ENCODE data around the gene CNPY1. TPM values are rescaled to one million over a fixed set of nuclear protein-coding genes. Genes with fewer than 3 reads are reported as not detected.
A peak's percentile ranks its signal among the peaks of the same experiment; 100 is the strongest.

CNPY1 gene
- total and polyA plus RNA-seq, 8 donors: 0.18 TPM; not detected in 7

GRCh38 chr7:155531681-155532080 is 14.7 kb downstream of the CNPY1 start:
- peaks cover 0 to 5% (median 0%) of the 10 kb centered on the region in 4 donors for H3K9me3 ChIP-seq
- peaks cover 8 to 14% (median 14%) of the 10 kb centered on the region in 4 donors for H3K4me1 ChIP-seq
- H3K27me3 ChIP-seq: peaks cover 30 to 96% (median 63%) of the 10 kb centered on the region in 3 donors
- intact Hi-C loops (cut with DNase I; ENCODE audit: low total_unique reads): no loop called here
- H3K27ac ChIP-seq: no peak overlapping the region
- no peak overlapping the region for H3K4me3 ChIP-seq
- no peaks in the 10 kb centered on the region for H3K36me3 ChIP-seq
- TF ChIP-seq, protein P1, sequence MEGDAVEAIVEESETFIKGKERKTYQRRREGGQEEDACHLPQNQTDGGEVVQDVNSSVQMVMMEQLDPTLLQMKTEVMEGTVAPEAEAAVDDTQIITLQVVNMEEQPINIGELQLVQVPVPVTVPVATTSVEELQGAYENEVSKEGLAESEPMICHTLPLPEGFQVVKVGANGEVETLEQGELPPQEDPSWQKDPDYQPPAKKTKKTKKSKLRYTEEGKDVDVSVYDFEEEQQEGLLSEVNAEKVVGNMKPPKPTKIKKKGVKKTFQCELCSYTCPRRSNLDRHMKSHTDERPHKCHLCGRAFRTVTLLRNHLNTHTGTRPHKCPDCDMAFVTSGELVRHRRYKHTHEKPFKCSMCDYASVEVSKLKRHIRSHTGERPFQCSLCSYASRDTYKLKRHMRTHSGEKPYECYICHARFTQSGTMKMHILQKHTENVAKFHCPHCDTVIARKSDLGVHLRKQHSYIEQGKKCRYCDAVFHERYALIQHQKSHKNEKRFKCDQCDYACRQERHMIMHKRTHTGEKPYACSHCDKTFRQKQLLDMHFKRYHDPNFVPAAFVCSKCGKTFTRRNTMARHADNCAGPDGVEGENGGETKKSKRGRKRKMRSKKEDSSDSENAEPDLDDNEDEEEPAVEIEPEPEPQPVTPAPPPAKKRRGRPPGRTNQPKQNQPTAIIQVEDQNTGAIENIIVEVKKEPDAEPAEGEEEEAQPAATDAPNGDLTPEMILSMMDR (IDR thresholded peaks at IDR 0.05): no peak
- TF ChIP-seq POLR2A (IDR thresholded peaks at IDR 0.05) (no peak), EP300 (IDR thresholded peaks at IDR 0.05) (no peak), POLR2AphosphoS5 (IDR thresholded peaks at IDR 0.05) (no peak)
- 14 to 22% (median 17%) methylated on average over 8 to 9 of the region's 9 CpGs for WGBS, 5 donors
- peak in 1 of 2 donors; percentile 17 for DNase-seq

GRCh38 chr7:155530601-155531000 is 15.8 kb downstream of the CNPY1 start:
- H3K36me3 ChIP-seq: no peaks in the 10 kb centered on the region
- no peak overlapping the region for H3K27ac ChIP-seq
- 69 to 80% (median 78%) methylated on average over 6 of the region's 6 CpGs for WGBS, 5 donors
- peaks cover 8 to 14% (median 14%) of the 10 kb centered on the region in 4 donors for H3K4me1 ChIP-seq
- no peak for TF ChIP-seq POLR2AphosphoS5 (IDR thresholded peaks at IDR 0.05)
- no peak for TF ChIP-seq EP300 (IDR thresholded peaks at IDR 0.05)
- no peak for TF ChIP-seq POLR2A (IDR thresholded peaks at IDR 0.05)
- TF ChIP-seq, protein P1 (IDR thresholded peaks at IDR 0.05): no peak
- H3K27me3 ChIP-seq: peaks cover 30 to 96% (median 59%) of the 10 kb centered on the region in 3 donors
- intact Hi-C loops (cut with DNase I; ENCODE audit: low total_unique reads): no loop called here
- no peak for DNase-seq
- no peak overlapping the region for H3K4me3 ChIP-seq
- no peaks in the 10 kb centered on the region for H3K9me3 ChIP-seq

DNA sequence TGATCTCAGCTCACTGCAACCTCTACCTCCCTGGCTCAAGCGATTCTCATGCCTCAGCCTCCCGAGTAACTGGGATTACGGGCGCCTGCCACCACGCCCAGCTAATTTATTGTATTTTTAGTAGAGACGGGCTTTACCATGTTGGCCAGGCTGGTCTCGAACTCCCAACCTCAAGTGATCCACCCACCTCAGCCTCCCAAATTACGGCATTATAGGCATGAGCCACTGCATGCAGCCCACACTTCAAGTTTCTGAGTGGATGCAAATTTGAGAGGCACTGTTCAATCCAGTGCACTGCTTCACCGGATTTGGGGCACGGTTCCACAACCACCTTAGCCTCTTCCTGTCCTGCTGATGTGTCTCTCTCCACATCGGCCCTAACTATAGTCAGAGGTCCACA is 16.5 kb downstream of the CNPY1 start:
- Histone ChIP-seq H3K4me3 (no peak overlapping the region), H3K9me3 (no peaks in the 10 kb centered on the region), H3K27ac (no peak overlapping the region), H3K4me1 (peaks cover 8 to 14% (median 14%) of the 10 kb centered on the region in 4 donors), H3K27me3 (peaks cover 30 to 96% (median 51%) of the 10 kb centered on the region in 3 donors), H3K36me3 (no peaks in the 10 kb centered on the region)
- no peak for DNase-seq
- TF ChIP-seq, protein P1 (IDR thresholded peaks at IDR 0.05): no peak
- no peak for TF ChIP-seq EP300 (IDR thresholded peaks at IDR 0.05)
- TF ChIP-seq POLR2AphosphoS5 (IDR thresholded peaks at IDR 0.05): no peak
- TF ChIP-seq POLR2A (IDR thresholded peaks at IDR 0.05): no peak
- 87 to 93% (median 91%) methylated on average over 11 of the region's 11 CpGs for WGBS, 5 donors
- intact Hi-C loops (cut with DNase I; ENCODE audit: low total_unique reads): no loop called here

DNA sequence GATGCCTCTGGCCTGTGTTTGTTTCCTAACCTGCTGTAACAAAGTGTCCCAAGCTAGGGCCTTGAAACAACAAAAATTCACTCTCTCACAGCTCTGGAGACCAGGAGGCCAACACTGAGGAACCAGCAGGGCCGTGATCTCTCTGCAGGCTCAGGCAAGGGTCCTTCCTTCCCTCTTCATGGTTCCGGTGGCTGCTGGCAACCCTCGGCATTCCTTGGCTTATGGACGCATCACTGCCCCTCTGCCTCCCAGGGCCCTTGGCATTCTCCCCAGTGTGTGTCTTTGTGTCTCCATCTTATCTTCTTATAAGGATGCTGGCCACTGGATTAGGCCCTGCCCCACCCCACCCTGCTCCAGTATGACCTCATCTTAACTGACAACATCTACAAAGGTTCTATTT is 17.0 kb downstream of the CNPY1 start:
- H3K27ac ChIP-seq: no peak overlapping the region
- TF ChIP-seq POLR2A (IDR thresholded peaks at IDR 0.05) (no peak), POLR2AphosphoS5 (IDR thresholded peaks at IDR 0.05) (no peak), EP300 (IDR thresholded peaks at IDR 0.05) (no peak)
- TF ChIP-seq, protein P1 (IDR thresholded peaks at IDR 0.05): no peak
- no peaks in the 10 kb centered on the region for H3K9me3 ChIP-seq
- peaks cover 8 to 14% (median 14%) of the 10 kb centered on the region in 4 donors for H3K4me1 ChIP-seq
- no peak overlapping the region for H3K4me3 ChIP-seq
- intact Hi-C loops (cut with DNase I; ENCODE audit: low total_unique reads): no loop called here
- DNase-seq: no peak
- H3K36me3 ChIP-seq: no peaks in the 10 kb centered on the region
- H3K27me3 ChIP-seq: peaks cover 27 to 96% (median 46%) of the 10 kb centered on the region in 3 donors
- 82 to 98% (median 87%) methylated on average over 4 of the region's 4 CpGs for WGBS, 5 donors

Measured in stomach (tissue), 9 donors.